A673 (cell line): ENCODE measurements around the gene PLCB4.

Experiments used
- CTCF ChIP-seq: fragments of 300-800, 200-600 bp; sonication (generic); conservative IDR thresholded peaks from 2 replicates; pipeline ENCODE4 v1.5.1; 2017; ENCODE audit warnings: low read depth, mild to moderate bottlenecking, antibody characterized with exemption, low read length, moderate library complexity, mixed read lengths
- EZH2 ChIP-seq: fragments of 200-600 bp; sonication (generic); IDR thresholded peaks from 2 replicates; pipeline ENCODE4 v1.6.1; 2017; ENCODE audit warnings: borderline replicate concordance, low read depth, mild to moderate bottlenecking, mixed read lengths, antibody characterized with exemption, low read length; ENCODE audit not compliant: poor library complexity, severe bottlenecking

GRCh38 chr20:9417665-9418064 is 348.8 kb downstream of the PLCB4 start:
- TF ChIP-seq CTCF (no peak), EZH2 (no peak)
